NT2/D1 (cell line): Measurements from ENCODE around the gene WDR1.

ENCODE experiments used
- DNase-seq: peaks from one replicate; pipeline ENCODE4 v3.0.0-alpha.2; 2011; ENCODE audit warnings: low read depth, low spot score
- H3K27me3 ChIP-seq: 2 replicates; pipeline ENCODE4 v1.6.0; 2011; ENCODE audit warnings: mild to moderate bottlenecking; ENCODE audit not compliant: insufficient read length, insufficient read depth
- H3K36me3 ChIP-seq: 2 replicates; pipeline ENCODE4 v1.6.1; 2011; ENCODE audit warnings: mild to moderate bottlenecking, low read length, mixed read lengths; ENCODE audit not compliant: insufficient read depth, insufficient read length
- H3K4me1 ChIP-seq: 2 replicates; pipeline ENCODE4 v1.5.1; 2011; ENCODE audit not compliant: insufficient read depth, insufficient read length
- H3K4me3 ChIP-seq: 2 replicates; pipeline ENCODE4 v1.5.1; 2011; ENCODE audit warnings: low read depth; ENCODE audit not compliant: insufficient read length
- H3K9ac ChIP-seq: 2 replicates; pipeline ENCODE4 v1.6.0; 2011; ENCODE audit warnings: low read depth; ENCODE audit not compliant: insufficient read length
- H3K9me3 ChIP-seq: 2 replicates; pipeline ENCODE4 v1.5.1; 2011; ENCODE audit warnings: mild to moderate bottlenecking, low read length; ENCODE audit not compliant: insufficient read depth
- SUZ12 ChIP-seq: IDR thresholded peaks from 2 replicates; pipeline ENCODE4 v1.6.1; 2011; ENCODE audit not compliant: insufficient read length, insufficient read depth; ENCODE audit errors: extremely low read depth
- YY1 ChIP-seq: IDR thresholded peaks from 2 replicates; pipeline ENCODE4 v1.6.1; 2011; ENCODE audit not compliant: insufficient read length, insufficient read depth
- ZNF274 ChIP-seq: IDR thresholded peaks from 2 replicates; pipeline ENCODE4 v1.6.1; 2011; ENCODE audit warnings: mild to moderate bottlenecking, low read depth, low read length

Gene WDR1

GRCh38 chr4:10056334-10057022 lies 60.1 kb downstream of the WDR1 start:
- H3K9me3 ChIP-seq, result no peaks in the 10 kb centered on the region
- TF ChIP-seq ZNF274 (no peak), YY1 (no peak), SUZ12 (no peak)
- peaks cover 4% of the 10 kb centered on the region for H3K27me3 ChIP-seq
- DNase-seq, result no peak
- H3K4me3 ChIP-seq, result no peak overlapping the region
- H3K36me3 ChIP-seq, result no peaks in the 10 kb centered on the region
- no peaks in the 10 kb centered on the region for H3K4me1 ChIP-seq
- no peak overlapping the region for H3K9ac ChIP-seq

GRCh38 chr4:10055871-10056270 lies 60.7 kb downstream of the WDR1 start:
- no peaks in the 10 kb centered on the region for H3K9me3 ChIP-seq
- no peak overlapping the region for H3K4me3 ChIP-seq
- TF ChIP-seq ZNF274 (no peak), SUZ12 (no peak), YY1 (no peak)
- no peak for DNase-seq
- H3K9ac ChIP-seq, result no peak overlapping the region
- H3K36me3 ChIP-seq, result no peaks in the 10 kb centered on the region
- H3K4me1 ChIP-seq, result no peaks in the 10 kb centered on the region
- H3K27me3 ChIP-seq, result no peaks in the 10 kb centered on the region

- no peaks in the 10 kb centered on the region for H3K27me3 ChIP-seq
- no peak for DNase-seq
- H3K4me1 ChIP-seq, result no peaks in the 10 kb centered on the region
- no peak overlapping the region for H3K9ac ChIP-seq
- H3K4me3 ChIP-seq, result no peak overlapping the region
- TF ChIP-seq ZNF274, result no peak
- no peak for TF ChIP-seq YY1
- no peak for TF ChIP-seq SUZ12
- H3K36me3 ChIP-seq, result no peaks in the 10 kb centered on the region
- no peaks in the 10 kb centered on the region for H3K9me3 ChIP-seq
Measured at GRCh38 chr4:10054571-10055041, 62.0 kb downstream of the WDR1 start.

GRCh38 chr4:10053635-10054453 lies 62.8 kb downstream of the WDR1 start:
- H3K4me1 ChIP-seq, result peaks cover 3% of the 10 kb centered on the region
- H3K27me3 ChIP-seq, result no peaks in the 10 kb centered on the region
- DNase-seq, result no peak
- TF ChIP-seq ZNF274 (no peak), SUZ12 (no peak), YY1 (no peak)
- no peak overlapping the region for H3K9ac ChIP-seq
- H3K36me3 ChIP-seq, result no peaks in the 10 kb centered on the region
- H3K9me3 ChIP-seq, result no peaks in the 10 kb centered on the region
- H3K4me3 ChIP-seq, result no peak overlapping the region

- no peak for TF ChIP-seq SUZ12
- TF ChIP-seq YY1, result no peak
- no peak for TF ChIP-seq ZNF274
Measured at GRCh38 chr4:10051517-10052135, 65.0 kb downstream of the WDR1 start.

GRCh38 chr4:10050721-10051120 lies 65.9 kb downstream of the WDR1 start:
- Histone ChIP-seq H3K4me3 (no peak overlapping the region), H3K9ac (no peak overlapping the region), H3K27me3 (no peaks in the 10 kb centered on the region), H3K4me1 (peaks cover 3% of the 10 kb centered on the region), H3K9me3 (no peaks in the 10 kb centered on the region), H3K36me3 (no peaks in the 10 kb centered on the region)
- DNase-seq, result no peak
- TF ChIP-seq YY1, result no peak
- TF ChIP-seq ZNF274, result no peak
- TF ChIP-seq SUZ12, result no peak

More at GRCh38 chr4:10051517-10052135, 65.0 kb downstream of the WDR1 start:
- H3K36me3 ChIP-seq, result no peaks in the 10 kb centered on the region
- H3K9me3 ChIP-seq, result no peaks in the 10 kb centered on the region
- H3K4me1 ChIP-seq, result peaks cover 3% of the 10 kb centered on the region
- no peak overlapping the region for H3K4me3 ChIP-seq
- DNase-seq, result no peak
- H3K9ac ChIP-seq, result no peak overlapping the region
- H3K27me3 ChIP-seq, result no peaks in the 10 kb centered on the region

GRCh38 chr4:10050261-10050661 lies 66.3 kb downstream of the WDR1 start:
- Histone ChIP-seq H3K9ac (no peak overlapping the region), H3K4me3 (no peak overlapping the region), H3K9me3 (no peaks in the 10 kb centered on the region), H3K4me1 (peaks cover 3% of the 10 kb centered on the region), H3K36me3 (no peaks in the 10 kb centered on the region), H3K27me3 (no peaks in the 10 kb centered on the region)
- TF ChIP-seq SUZ12 (no peak), ZNF274 (no peak), YY1 (no peak)
- DNase-seq, result no peak
